Endometrial microvascular endothelial cells (primary cell): ENCODE data around the gene FRS2. TPM values are rescaled to one million over a fixed set of nuclear protein-coding genes. Genes with fewer than 3 reads are reported as not detected.
"Not testable (repeated sequence)": the region's sequence is repeated elsewhere in the genome, so short reads cannot be mapped to it uniquely, and the experiment has no call there.

Experiments used
- in situ Hi-C: cut with HindIII; loops from 2 replicates; pipeline ENCODE4 v1.10.0; 2017; ENCODE audit warnings: low sequenced_read_pairs, low pct_unique_long_range_greater_than_20kb; ENCODE audit errors: inconsistent ontology term
- total RNA-seq: library from RNA; depleted of rRNA; stranded (reverse); fragments of >200 nt; gene quantifications from one replicate; pipeline ENCODE4 v1.2.3, GENCODE V29; 2015; ENCODE audit errors: inconsistent ontology term

FRS2 gene
- total RNA-seq, 1 donor from 2014 or later: 19.1 TPM

- in situ Hi-C loops: no loop called here
These were observed 132.8 kb downstream of the FRS2 start for GRCh38 chr12:69602954-69603353.

GRCh38 chr12:69603556-69603955 lies 133.4 kb downstream of the FRS2 start:
- in situ Hi-C loops: not testable (repeated sequence)

GRCh38 chr12:69604275-69604674 lies 134.1 kb downstream of the FRS2 start:
- in situ Hi-C loops: not testable (repeated sequence)

- in situ Hi-C loops: no loop called here
These were observed 137.9 kb downstream of the FRS2 start for GRCh38 chr12:69608114-69608513.

GRCh38 chr12:69610126-69610525 lies 139.9 kb downstream of the FRS2 start:
- in situ Hi-C loops: no loop called here

- in situ Hi-C loops: no loop called here
These were observed 140.5 kb downstream of the FRS2 start, which contains the start of gene LRRC10 for GRCh38 chr12:69610729-69611128. Gene LRRC10 (minus strand): TSS chr12:69610907. CDS start chr12:69610838, 69 bp downstream.

GRCh38 chr12:69613351-69613750 lies 143.2 kb downstream of the FRS2 start:
- in situ Hi-C loops: no loop called here

- in situ Hi-C loops: no loop called here
These were observed 145.8 kb downstream of the FRS2 start for GRCh38 chr12:69616025-69616424.

GRCh38 chr12:69619050-69619449 lies 148.9 kb downstream of the FRS2 start:
- in situ Hi-C loops: no loop called here

GRCh38 chr12:69620077-69620476 lies 149.9 kb downstream of the FRS2 start:
- in situ Hi-C loops: no loop called here

GRCh38 chr12:69620921-69621320 lies 150.7 kb downstream of the FRS2 start:
- in situ Hi-C loops: no loop called here

GRCh38 chr12:69621551-69621950 lies 151.4 kb downstream of the FRS2 start:
- in situ Hi-C loops: no loop called here

GRCh38 chr12:69623970-69624369 lies 153.8 kb downstream of the FRS2 start:
- in situ Hi-C loops: no loop called here

- in situ Hi-C loops: no loop called here
These were observed 157.3 kb downstream of the FRS2 start for GRCh38 chr12:69627501-69627900.

Other genes with a start within 250 kb of the FRS2 start
- 41.7 TPM for gene CPSF6, start 230.8 kb upstream of the FRS2 start, total RNA-seq
- gene LYZ, start 122.0 kb upstream of the FRS2 start, total RNA-seq: not detected
- 20.8 TPM for gene YEATS4, start 110.6 kb upstream of the FRS2 start, total RNA-seq
- gene CCT2, start 115.1 kb downstream of the FRS2 start, total RNA-seq: 324 TPM
- gene LRRC10, start 140.5 kb downstream of the FRS2 start, total RNA-seq: not detected
- gene BEST3, start 228.9 kb downstream of the FRS2 start, total RNA-seq: not detected